ENCODE measurements around the gene WWTR1.

WWTR1 gene

GRCh38 chr3:149657926-149658743, at the start of gene WWTR1:
TSS of gene WWTR1 (minus strand) at chr3:149658025. CDS start at chr3:149657306, 719 bp downstream.
- no peak for DNase-seq (ENCODE audit: low spot score)

GRCh38 chr3:149706905-149707304, 49.1 kb upstream of the WWTR1 start:
- no peak for DNase-seq (ENCODE audit: low spot score)

- DNase-seq (ENCODE audit: low spot score), result no peak
Observed at GRCh38 chr3:149705416-149705815, 47.6 kb upstream of the WWTR1 start.

- DNase-seq (ENCODE audit: low spot score), result no peak
Observed at GRCh38 chr3:149703466-149703865, 45.6 kb upstream of the WWTR1 start.

- no peak for DNase-seq (ENCODE audit: low spot score)
Observed at GRCh38 chr3:149702691-149703441, 45.0 kb upstream of the WWTR1 start.

GRCh38 chr3:149701977-149702350, 44.1 kb upstream of the WWTR1 start:
- DNase-seq (ENCODE audit: low spot score), result no peak

- DNase-seq (ENCODE audit: low spot score), result no peak
Observed at GRCh38 chr3:149701206-149701976, 43.6 kb upstream of the WWTR1 start.

- DNase-seq (ENCODE audit: low spot score), result no peak
Observed at GRCh38 chr3:149688122-149688757, 30.4 kb upstream of the WWTR1 start.

GRCh38 chr3:149686996-149687395, 29.2 kb upstream of the WWTR1 start:
- DNase-seq (ENCODE audit: low spot score), result no peak

GRCh38 chr3:149678351-149678950, 20.6 kb upstream of the WWTR1 start:
- DNase-seq (ENCODE audit: low spot score), result no peak

- no peak for DNase-seq (ENCODE audit: low spot score)
Observed at GRCh38 chr3:149673393-149673792, 15.6 kb upstream of the WWTR1 start.

- DNase-seq (ENCODE audit: low spot score), result no peak
Observed at GRCh38 chr3:149670742-149671492, 13.1 kb upstream of the WWTR1 start.

- DNase-seq (ENCODE audit: low spot score), result no peak
Observed at GRCh38 chr3:149667576-149667975, 9.8 kb upstream of the WWTR1 start.

GRCh38 chr3:149663966-149664365, 6.1 kb upstream of the WWTR1 start:
- DNase-seq (ENCODE audit: low spot score), result no peak

GRCh38 chr3:149662240-149662887, 4.5 kb upstream of the WWTR1 start:
- no peak for DNase-seq (ENCODE audit: low spot score)

GRCh38 chr3:149660462-149660861, 2.6 kb upstream of the WWTR1 start:
- no peak for DNase-seq (ENCODE audit: low spot score)

- no peak for DNase-seq (ENCODE audit: low spot score)
Observed at GRCh38 chr3:149658744-149659497, 1.1 kb upstream of the WWTR1 start.

- no peak for DNase-seq (ENCODE audit: low spot score)
Observed at GRCh38 chr3:149657321-149657925, 402 bp downstream of the WWTR1 start.

All from hematopoietic multipotent progenitor cell treated with erythropoietin and hydrocortisone succinate and interleukin-3 and kit ligand, for 15 days (in vitro differentiated cells).